Ishikawa (cell line): ENCODE data around the gene HOXA5.

Experiments used
- CEBPB ChIP-seq: IDR thresholded peaks from 2 replicates; pipeline ENCODE4 v1.6.1; 2012
- CREB1 ChIP-seq: IDR thresholded peaks from 2 replicates; pipeline ENCODE4 v1.6.1; 2012; ENCODE audit warnings: low read depth
- EP300 ChIP-seq: IDR thresholded peaks from 2 replicates; pipeline ENCODE4 v1.6.1; 2012; ENCODE audit warnings: borderline replicate concordance
- FOXM1 ChIP-seq: IDR thresholded peaks from 2 replicates; pipeline ENCODE4 v1.6.1; 2012; ENCODE audit warnings: low read depth, borderline replicate concordance
- MAX ChIP-seq: IDR thresholded peaks from 2 replicates; pipeline ENCODE4 v1.6.1; 2012
- RAD21 ChIP-seq: IDR thresholded peaks from 2 replicates; pipeline ENCODE4 v1.6.1; 2012; ENCODE audit warnings: low read depth
- REST ChIP-seq: IDR thresholded peaks from 2 replicates; pipeline ENCODE4 v1.6.1; 2012; ENCODE audit warnings: low read depth, mild to moderate bottlenecking
- TAF1 ChIP-seq: IDR thresholded peaks from 2 replicates; pipeline ENCODE4 v1.6.1; 2012; ENCODE audit warnings: low read depth, mild to moderate bottlenecking
- TEAD4 ChIP-seq: IDR thresholded peaks from 2 replicates; pipeline ENCODE4 v1.6.1; 2012
- USF1 ChIP-seq: IDR thresholded peaks from 2 replicates; pipeline ENCODE4 v1.6.1; 2012
- ZBTB7A ChIP-seq: IDR thresholded peaks from 2 replicates; pipeline ENCODE4 v1.6.1; 2012; ENCODE audit warnings: low read depth

- TF ChIP-seq EP300 (no peak), CEBPB (no peak), TEAD4 (no peak), USF1 (no peak), CREB1 (no peak), REST (no peak), ZBTB7A (no peak), RAD21 (no peak), TAF1 (no peak), MAX (no peak), FOXM1 (no peak)
Measured at GRCh38 chr7:27145165-27145913, 1.9 kb upstream of the HOXA5 start.
